Stimulated activated naive B cell treated with anti-CD40 and anti-IgM and Interleukin-4, amounts not matched to agents 10 μg/mL and 1 μg/mL and 100 μg/mL, for 72 hours (primary cell): ENCODE results near the gene NPM1.
"Not testable (repeated sequence)": the region's sequence is repeated elsewhere in the genome, so short reads cannot be mapped to it uniquely, and the experiment has no call there.

Experiments used
- ATAC-seq, 2 donors: fragments of 150-1000 bp; cut with Tn5 transposase; replicated peaks; 2 replicates each; pipeline ENCODE4 v1.10.0; 2021; ENCODE audit warnings: moderate library complexity in 1 of 2
- DNase-seq: peaks from one replicate; pipeline ENCODE4 v3.0.0; 2021
- H3K27ac Mint-ChIP-seq: one replicate; pipeline ENCODE4 v1.8.0; 2022; ENCODE audit warnings: mild to moderate bottlenecking, mixed read lengths
- H3K27me3 Mint-ChIP-seq, 2 donors: one replicate each; pipeline ENCODE4 v1.8.0; 2022; ENCODE audit warnings: mixed read lengths in 2 of 2
- H3K36me3 Mint-ChIP-seq, 2 donors: one replicate each; pipeline ENCODE4 v1.8.0; 2022; ENCODE audit warnings: mixed read lengths in 2 of 2, mild to moderate bottlenecking in 1 of 2
- H3K4me1 Mint-ChIP-seq, 2 donors: one replicate each; pipeline ENCODE4 v1.8.0; 2022; ENCODE audit warnings: mixed read lengths in 2 of 2, mild to moderate bottlenecking in 1 of 2
- H3K4me3 Mint-ChIP-seq, 2 donors: one replicate each; pipeline ENCODE4 v1.8.0; 2022; ENCODE audit warnings: mild to moderate bottlenecking in 2 of 2, mixed read lengths in 2 of 2, moderate library complexity in 1 of 2
- H3K9me3 Mint-ChIP-seq, 2 donors: one replicate each; pipeline ENCODE4 v1.8.0; 2022; ENCODE audit warnings: mixed read lengths in 2 of 2, mild to moderate bottlenecking in 1 of 2

NPM1 gene

DNA sequence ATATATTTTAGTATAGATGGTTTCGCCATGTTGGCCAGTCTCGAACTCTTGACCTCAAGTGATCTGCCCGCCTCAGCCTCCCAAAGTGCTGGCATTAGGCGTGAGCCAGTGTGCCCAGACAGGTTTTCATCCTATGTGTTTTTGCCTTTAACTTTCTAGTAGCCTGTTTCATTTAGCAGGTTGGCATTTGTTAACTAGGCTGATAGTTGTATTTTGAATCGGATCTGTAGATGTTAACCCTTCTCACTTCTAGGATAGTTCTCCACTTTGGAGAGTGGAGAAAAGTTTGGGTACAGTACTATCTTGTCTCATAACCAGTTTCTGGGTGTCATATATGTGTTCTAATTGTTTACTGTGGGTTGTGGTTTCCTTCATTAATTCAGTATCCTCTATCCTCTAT is 24.5 kb downstream of the NPM1 start:
- H3K36me3 Mint-ChIP-seq, result peaks cover 29 to 53% of the 10 kb centered on the region in 2 donors
- peaks cover 1 to 18% of the 10 kb centered on the region in 2 donors for H3K4me1 Mint-ChIP-seq
- DNase-seq (no peak), ATAC-seq (no peak)
- no peaks in the 10 kb centered on the region for H3K9me3 Mint-ChIP-seq
- H3K4me3 Mint-ChIP-seq, result no peak overlapping the region
- H3K27me3 Mint-ChIP-seq, result no peaks in the 10 kb centered on the region
- no peak overlapping the region for H3K27ac Mint-ChIP-seq

- Mint-ChIP-seq H3K4me3 (no peak overlapping the region), H3K27ac (no peak overlapping the region), H3K9me3 (no peaks in the 10 kb centered on the region), H3K4me1 (peaks cover 0 to 7% of the 10 kb centered on the region in 2 donors), H3K27me3 (no peaks in the 10 kb centered on the region), H3K36me3 (peaks cover 20 to 42% of the 10 kb centered on the region in 2 donors)
- ATAC-seq (no peak), DNase-seq (no peak)
These were observed 25.7 kb downstream of the NPM1 start for GRCh38 chr5:171413153-171413910.

DNA sequence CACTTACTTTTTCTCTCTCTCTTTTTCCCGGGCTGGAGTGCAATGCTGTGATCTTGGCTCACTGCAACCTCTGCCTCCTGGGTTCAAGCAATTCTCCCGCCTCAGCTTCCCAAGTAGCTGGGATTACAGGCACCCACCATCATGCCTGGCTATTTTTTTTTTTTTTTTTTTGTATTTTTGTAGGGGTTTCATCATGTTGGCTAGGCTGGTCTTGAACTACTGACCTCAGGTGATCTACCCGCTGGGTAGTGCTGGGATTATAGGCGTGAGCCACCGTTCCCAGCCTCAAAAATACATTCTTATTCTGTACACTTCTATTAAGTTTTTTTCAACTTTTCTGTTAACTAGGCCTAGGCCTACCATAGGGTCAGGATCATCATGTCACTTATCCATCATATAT is 26.3 kb downstream of the NPM1 start:
- not testable (repeated sequence) for H3K9me3 Mint-ChIP-seq, DNase-seq, ATAC-seq, H3K27me3 Mint-ChIP-seq, H3K4me3 Mint-ChIP-seq
- H3K27ac Mint-ChIP-seq, result peak overlapping the region; percentile 89
- H3K36me3 Mint-ChIP-seq, result peaks cover 17 to 38% of the 10 kb centered on the region in 2 donors
- H3K4me1 Mint-ChIP-seq, result peaks cover 5 to 13% of the 10 kb centered on the region in 2 donors

- peaks cover 17 to 32% of the 10 kb centered on the region in 2 donors for H3K36me3 Mint-ChIP-seq
- peaks cover 3 to 10% of the 10 kb centered on the region in 2 donors for H3K27me3 Mint-ChIP-seq
- H3K4me1 Mint-ChIP-seq, result peaks cover 7 to 18% of the 10 kb centered on the region in 2 donors
- no peak for DNase-seq
- no peaks in the 10 kb centered on the region for H3K9me3 Mint-ChIP-seq
- peak overlapping the region; percentile 71 for H3K27ac Mint-ChIP-seq
- H3K4me3 Mint-ChIP-seq, result no peak overlapping the region
- ATAC-seq, result no peak
These were observed 27.6 kb downstream of the NPM1 start for GRCh38 chr5:171415115-171415730.

DNA sequence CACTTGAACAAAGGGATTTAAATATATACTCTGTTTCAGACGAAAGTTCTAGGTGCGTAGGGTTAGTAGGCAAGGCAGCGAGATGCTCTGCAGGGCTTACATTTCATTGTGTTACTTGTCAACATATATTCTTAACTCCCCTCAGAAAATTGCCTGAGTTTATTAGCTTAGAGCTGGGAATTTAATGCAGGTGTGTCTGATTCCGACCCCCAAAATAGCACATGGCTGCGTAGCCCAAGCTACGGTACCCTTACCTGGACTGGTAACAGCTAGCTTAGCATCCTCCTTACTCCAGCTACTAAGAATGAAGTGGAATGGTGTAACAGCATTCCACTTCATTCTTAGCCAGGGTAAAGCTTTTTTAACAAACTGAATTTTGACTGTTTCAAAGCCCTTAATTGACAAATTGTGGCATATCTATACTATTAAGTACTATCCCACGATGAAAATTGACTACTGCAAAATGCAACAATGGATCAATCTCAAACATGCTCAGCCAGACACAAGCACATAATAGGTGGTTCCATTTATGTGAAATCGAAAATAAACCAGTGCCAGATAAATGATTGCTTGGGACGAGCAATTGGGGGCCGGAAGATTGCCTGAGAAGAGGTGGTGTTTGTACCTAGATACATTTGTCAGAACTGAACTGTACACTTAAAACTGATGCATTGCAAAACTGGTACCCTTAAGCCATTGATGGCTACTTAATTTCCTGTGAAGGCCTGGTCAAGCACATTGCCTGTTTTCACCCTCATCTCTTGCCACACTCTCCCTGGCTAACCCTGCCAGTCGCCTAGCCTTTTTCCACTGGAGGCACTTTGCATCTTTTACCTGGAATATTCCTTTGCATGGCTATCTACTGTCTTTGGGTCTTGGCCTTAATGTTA is 28.8 kb downstream of the NPM1 start:
- Mint-ChIP-seq H3K27ac (no peak overlapping the region), H3K4me1 (peaks cover 10 to 27% of the 10 kb centered on the region in 2 donors), H3K4me3 (no peak overlapping the region), H3K36me3 (peaks cover 16 to 24% of the 10 kb centered on the region in 2 donors), H3K27me3 (peaks cover 12 to 20% of the 10 kb centered on the region in 2 donors), H3K9me3 (no peaks in the 10 kb centered on the region)
- no peak for ATAC-seq
- DNase-seq, result no peak

DNA sequence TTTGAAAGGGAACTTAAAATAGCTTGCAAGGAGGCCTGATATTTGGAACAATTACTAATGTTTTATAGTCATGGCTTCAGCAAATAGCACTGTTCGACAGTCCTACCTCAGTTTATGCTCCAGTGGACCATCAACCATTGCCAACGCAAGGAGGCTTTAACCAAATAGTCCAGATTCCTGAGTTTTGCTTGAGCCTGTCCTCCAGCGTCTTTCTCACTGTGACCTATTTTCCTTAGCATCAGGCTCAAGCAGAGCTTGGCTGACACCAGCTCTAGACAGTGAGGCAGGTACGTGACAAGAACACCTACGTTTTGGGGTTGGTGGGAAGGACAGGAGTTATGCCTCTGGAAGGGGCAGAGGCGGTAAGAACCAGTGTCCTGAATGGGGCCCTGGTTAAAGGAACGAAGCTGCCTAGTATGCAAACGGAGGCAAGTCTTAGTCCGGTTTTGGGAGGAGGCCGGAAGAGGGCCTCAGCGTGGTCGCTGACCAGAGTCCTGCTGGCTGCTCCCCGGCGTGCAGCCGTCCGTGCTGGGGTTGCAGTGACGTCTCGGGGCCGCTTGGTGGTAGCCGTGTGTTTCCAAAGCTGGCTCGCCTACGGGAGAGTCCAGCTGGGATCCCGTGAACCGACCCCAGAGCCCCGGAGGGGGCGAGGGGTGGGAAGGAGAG is 30.8 kb downstream of the NPM1 start:
- Mint-ChIP-seq H3K36me3 (peaks cover 0 to 5% of the 10 kb centered on the region in 2 donors), H3K27me3 (peaks cover 19 to 39% of the 10 kb centered on the region in 2 donors), H3K9me3 (no peaks in the 10 kb centered on the region), H3K4me3 (peak overlapping the region; percentile 81 to 89), H3K4me1 (peaks cover 10 to 24% of the 10 kb centered on the region in 2 donors), H3K27ac (peak overlapping the region; percentile 25)
- DNase-seq (peak; percentile 56), ATAC-seq (peak; percentile 60 to 70)

- Mint-ChIP-seq H3K27me3 (peaks cover 19 to 40% of the 10 kb centered on the region in 2 donors), H3K9me3 (no peaks in the 10 kb centered on the region), H3K4me1 (peaks cover 10 to 24% of the 10 kb centered on the region in 2 donors), H3K36me3 (peaks cover 0 to 1% of the 10 kb centered on the region in 2 donors), H3K27ac (peak within 1 kb of the TSS; percentile 25), H3K4me3 (peak within 1 kb of the TSS; percentile 81 to 89)
- peak; percentile 57 to 64 for ATAC-seq
- DNase-seq, result peak; percentile 31
These were observed 31.5 kb downstream of the NPM1 start, which contains the start of gene FGF18 for GRCh38 chr5:171418982-171419687. Gene FGF18, plus strand, starts transcription at chr5:171419647. Its CDS starts 553 bp downstream, at chr5:171420200.

DNA sequence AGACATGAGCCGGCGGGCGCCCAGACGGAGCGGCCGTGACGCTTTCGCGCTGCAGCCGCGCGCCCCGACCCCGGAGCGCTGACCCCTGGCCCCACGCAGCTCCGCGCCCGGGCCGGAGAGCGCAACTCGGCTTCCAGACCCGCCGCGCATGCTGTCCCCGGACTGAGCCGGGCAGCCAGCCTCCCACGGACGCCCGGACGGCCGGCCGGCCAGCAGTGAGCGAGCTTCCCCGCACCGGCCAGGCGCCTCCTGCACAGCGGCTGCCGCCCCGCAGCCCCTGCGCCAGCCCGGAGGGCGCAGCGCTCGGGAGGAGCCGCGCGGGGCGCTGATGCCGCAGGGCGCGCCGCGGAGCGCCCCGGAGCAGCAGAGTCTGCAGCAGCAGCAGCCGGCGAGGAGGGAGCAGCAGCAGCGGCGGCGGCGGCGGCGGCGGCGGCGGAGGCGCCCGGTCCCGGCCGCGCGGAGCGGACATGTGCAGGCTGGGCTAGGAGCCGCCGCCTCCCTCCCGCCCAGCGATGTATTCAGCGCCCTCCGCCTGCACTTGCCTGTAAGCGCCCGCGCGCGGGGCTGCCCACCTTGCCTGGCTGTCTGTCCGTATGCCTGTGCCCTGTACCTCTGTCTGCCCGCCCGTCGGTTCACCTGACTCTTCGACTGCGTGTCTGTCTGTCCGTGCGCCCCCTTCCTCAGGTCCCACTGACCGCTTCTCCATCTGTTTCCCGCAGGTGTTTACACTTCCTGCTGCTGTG is 32.2 kb downstream of the NPM1 start:
- H3K27me3 Mint-ChIP-seq, result peaks cover 19 to 40% of the 10 kb centered on the region in 2 donors
- H3K27ac Mint-ChIP-seq, result no peak overlapping the region
- H3K4me1 Mint-ChIP-seq, result peaks cover 10 to 24% of the 10 kb centered on the region in 2 donors
- H3K9me3 Mint-ChIP-seq, result no peaks in the 10 kb centered on the region
- peak; percentile 33 for DNase-seq
- H3K36me3 Mint-ChIP-seq, result no peaks in the 10 kb centered on the region
- H3K4me3 Mint-ChIP-seq, result peak overlapping the region; percentile 76 to 78
- ATAC-seq, result peak; percentile 39 to 40

DNA sequence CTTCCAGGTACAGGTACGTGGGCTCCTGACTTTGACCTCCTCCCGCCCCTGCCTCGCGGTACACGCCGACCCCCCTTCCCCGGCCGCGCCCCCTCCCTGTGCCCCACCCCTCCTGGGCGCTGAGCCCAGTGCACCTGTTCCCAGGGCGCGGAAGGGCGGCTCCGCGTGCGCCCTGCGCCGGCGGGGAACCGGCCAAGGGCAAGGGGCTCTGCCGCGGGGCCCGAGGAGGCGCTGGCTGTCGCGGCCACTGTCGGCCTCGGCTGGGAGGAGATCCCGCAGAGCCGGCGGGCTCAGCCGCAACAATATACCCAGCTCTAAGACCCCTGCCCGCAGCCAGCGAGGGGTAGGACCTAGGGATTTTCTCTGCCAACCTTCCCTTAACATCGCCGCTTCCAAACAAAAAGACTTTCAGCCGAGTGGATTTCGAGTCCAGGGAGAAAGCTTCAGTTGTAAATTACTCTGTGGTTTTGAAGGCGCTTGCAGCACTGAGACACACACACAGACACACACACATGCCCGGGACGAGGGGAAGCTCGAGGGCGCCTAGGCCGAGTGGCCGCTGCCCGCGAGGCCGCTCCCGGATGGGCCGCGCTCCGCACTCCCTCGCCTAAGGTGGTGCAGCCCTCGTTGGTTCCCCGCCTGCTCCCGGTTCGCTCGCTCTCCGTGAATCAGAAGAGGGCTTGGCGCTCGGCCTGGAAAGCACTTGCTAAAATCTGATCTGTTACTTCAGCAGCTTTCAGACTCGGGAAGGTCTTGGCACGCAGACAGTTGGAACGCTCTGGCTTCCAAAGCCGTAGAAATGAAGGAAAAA is 33.0 kb downstream of the NPM1 start:
- H3K4me1 Mint-ChIP-seq, result peaks cover 10 to 24% of the 10 kb centered on the region in 2 donors
- DNase-seq, result no peak
- H3K4me3 Mint-ChIP-seq, result peak overlapping the region; percentile 76 to 78
- ATAC-seq, result no peak
- H3K27ac Mint-ChIP-seq, result no peak overlapping the region
- H3K36me3 Mint-ChIP-seq, result no peaks in the 10 kb centered on the region
- no peaks in the 10 kb centered on the region for H3K9me3 Mint-ChIP-seq
- H3K27me3 Mint-ChIP-seq, result peaks cover 19 to 40% of the 10 kb centered on the region in 2 donors

DNA sequence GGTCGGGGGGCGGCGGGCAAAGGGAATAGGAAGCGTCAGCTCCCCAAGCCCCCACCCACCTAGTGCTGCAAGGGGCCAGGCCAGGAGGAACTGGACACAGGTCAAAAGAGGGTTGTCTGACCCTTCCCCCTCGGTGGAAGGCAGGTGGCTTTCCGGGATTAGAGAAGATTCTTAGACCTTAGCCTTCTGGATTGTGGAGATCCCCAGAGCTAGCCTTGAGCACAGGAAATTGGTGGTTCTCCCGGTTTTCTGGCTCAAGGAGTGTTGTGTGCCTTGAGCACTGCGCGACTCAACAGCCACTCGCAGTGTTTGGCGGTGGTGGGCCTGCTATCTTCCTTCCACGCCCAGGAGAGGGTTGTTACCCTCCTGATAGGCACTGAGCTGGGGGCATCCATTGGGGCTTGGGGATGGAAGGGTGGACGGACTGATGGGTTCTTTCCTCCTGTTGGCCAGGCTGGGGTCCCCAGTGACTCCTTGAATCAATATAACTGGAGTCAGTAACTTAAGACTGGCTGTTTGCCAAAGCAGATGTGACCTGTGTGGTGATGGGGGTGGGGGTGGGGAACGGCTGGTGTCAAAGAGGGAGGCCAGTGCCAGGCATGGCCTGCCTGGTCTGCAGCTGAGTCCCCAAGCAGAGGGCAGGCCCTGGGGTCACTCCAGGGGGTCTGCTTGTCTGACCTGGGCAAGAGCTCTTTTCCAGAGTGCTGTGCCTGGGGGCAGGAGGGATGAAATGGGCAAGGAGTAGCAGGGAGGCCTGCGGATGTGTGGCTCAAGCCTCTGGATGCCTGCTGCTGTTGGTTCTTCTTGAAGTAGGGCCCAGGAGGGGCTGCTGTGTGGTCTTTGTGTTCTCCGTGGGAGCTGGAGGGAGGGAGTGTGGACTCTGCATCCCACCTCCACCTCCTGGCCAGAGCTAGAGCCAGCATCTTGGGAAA is 33.9 kb downstream of the NPM1 start:
- H3K9me3 Mint-ChIP-seq, result no peaks in the 10 kb centered on the region
- peaks cover 19 to 40% of the 10 kb centered on the region in 2 donors for H3K27me3 Mint-ChIP-seq
- DNase-seq (no peak), ATAC-seq (no peak)
- no peak overlapping the region for H3K4me3 Mint-ChIP-seq
- no peak overlapping the region for H3K27ac Mint-ChIP-seq
- H3K36me3 Mint-ChIP-seq, result no peaks in the 10 kb centered on the region
- H3K4me1 Mint-ChIP-seq, result peaks cover 10 to 24% of the 10 kb centered on the region in 2 donors

GRCh38 chr5:171422495-171422894 is 34.8 kb downstream of the NPM1 start:
- ATAC-seq, result no peak
- Mint-ChIP-seq H3K27ac (no peak overlapping the region), H3K4me1 (peaks cover 10 to 24% of the 10 kb centered on the region in 2 donors), H3K9me3 (no peaks in the 10 kb centered on the region), H3K27me3 (peaks cover 19 to 40% of the 10 kb centered on the region in 2 donors), H3K4me3 (no peak overlapping the region), H3K36me3 (no peaks in the 10 kb centered on the region)
- no peak for DNase-seq
